GM18519 (cell line): ENCODE data around the gene SDR42E2.
"Not testable (repeated sequence)": the region's sequence is repeated elsewhere in the genome, so short reads cannot be mapped to it uniquely, and the experiment has no call there.

Experiments
- ATAC-seq: cut with Tn5 transposase; IDR thresholded peaks from one replicate; pipeline ENCODE4 v1.9.1; 2021; ENCODE audit warnings: mild to moderate bottlenecking, moderate library complexity; ENCODE audit not compliant: unreplicated experiment, low FRiP score

The SDR42E2 gene

GRCh38 chr16:22207715-22208360 lies 45.5 kb downstream of the SDR42E2 start:
- ATAC-seq: no peak

- no peak for ATAC-seq
These were observed 48.0 kb downstream of the SDR42E2 start for GRCh38 chr16:22210285-22210684.

GRCh38 chr16:22210854-22211253 lies 48.5 kb downstream of the SDR42E2 start:
- no peak for ATAC-seq

GRCh38 chr16:22213236-22213635 lies 50.9 kb downstream of the SDR42E2 start:
- ATAC-seq: no peak

- ATAC-seq: no peak
These were observed 51.5 kb downstream of the SDR42E2 start for GRCh38 chr16:22213801-22214200.

- no peak for ATAC-seq
These were observed 52.1 kb downstream of the SDR42E2 start for GRCh38 chr16:22214402-22214801.

GRCh38 chr16:22214889-22215288 lies 52.6 kb downstream of the SDR42E2 start:
- ATAC-seq: no peak

GRCh38 chr16:22216191-22216831 lies 54.0 kb downstream of the SDR42E2 start:
- ATAC-seq: no peak

GRCh38 chr16:22216832-22217225 lies 54.5 kb downstream of the SDR42E2 start:
- not testable (repeated sequence) for ATAC-seq

- peak; percentile 60 for ATAC-seq
These were observed 55.8 kb downstream of the SDR42E2 start for GRCh38 chr16:22217890-22218730.

- no peak for ATAC-seq
These were observed 57.2 kb downstream of the SDR42E2 start for GRCh38 chr16:22219389-22220068.

GRCh38 chr16:22220069-22220440 lies 57.7 kb downstream of the SDR42E2 start:
- no peak for ATAC-seq

GRCh38 chr16:22220714-22221113 lies 58.4 kb downstream of the SDR42E2 start:
- no peak for ATAC-seq

- ATAC-seq: no peak
These were observed 59.7 kb downstream of the SDR42E2 start for GRCh38 chr16:22222006-22222405.

GRCh38 chr16:22222998-22223397 lies 60.7 kb downstream of the SDR42E2 start:
- ATAC-seq: no peak

GRCh38 chr16:22225060-22225459 lies 62.8 kb downstream of the SDR42E2 start:
- ATAC-seq: no peak

- ATAC-seq: no peak
These were observed 67.6 kb downstream of the SDR42E2 start for GRCh38 chr16:22229889-22230288.

GRCh38 chr16:22232277-22233036 lies 70.2 kb downstream of the SDR42E2 start:
- no peak for ATAC-seq

GRCh38 chr16:22233037-22233372 lies 70.7 kb downstream of the SDR42E2 start:
- no peak for ATAC-seq
